ENCODE data around the gene TINCR.

GRCh38 chr19:5608291-5608690, 40.5 kb upstream of the TINCR start:
- TF ChIP-seq CTCF (IDR thresholded peaks at IDR 0.05) = no peak
- no peak for TF ChIP-seq ZFX (IDR thresholded peaks at IDR 0.05; ENCODE audit: borderline replicate concordance)
